ENCODE data around the gene TAX1BP1.

Gene TAX1BP1

GRCh38 chr7:27875832-27876231 lies 135.9 kb downstream of the TAX1BP1 start:
- DNase-seq (ENCODE audit: extremely low read depth, low read depth) = no peak
- TF ChIP-seq CTCF (IDR thresholded peaks at IDR 0.05; ENCODE audit: low read depth, low read length) = no peak

GRCh38 chr7:27876756-27877155 lies 136.8 kb downstream of the TAX1BP1 start:
- no peak for DNase-seq (ENCODE audit: extremely low read depth, low read depth)
- TF ChIP-seq CTCF (IDR thresholded peaks at IDR 0.05; ENCODE audit: low read depth, low read length) = no peak

All from AG09319 (cell line).